Neural cell (in vitro differentiated cells): Measurements from ENCODE around the gene COL20A1.

Experiments used
- CTCF ChIP-seq: fragments of 450-650 bp; IDR thresholded peaks from 2 replicates; pipeline ENCODE4 v1.5.1; 2014; ENCODE audit warnings: antibody characterized with exemption, mild to moderate bottlenecking, moderate library complexity; ENCODE audit not compliant: poor library complexity, severe bottlenecking
- EZH2 ChIP-seq: fragments of 200-600, 300-800 bp; shearing (Covaris generic), sonication (generic); IDR thresholded peaks from 2 replicates; pipeline ENCODE4 v1.6.1; 2014; ENCODE audit warnings: antibody characterized with exemption, low read length, borderline replicate concordance, mild to moderate bottlenecking; ENCODE audit not compliant: insufficient read depth, poor library complexity, severe bottlenecking
- RAD21 ChIP-seq: fragments of 450-650 bp; conservative IDR thresholded peaks from 2 replicates; pipeline ENCODE4 v1.6.1; 2014; ENCODE audit warnings: antibody characterized with exemption, mild to moderate bottlenecking, moderate library complexity
- TAF1 ChIP-seq: IDR thresholded peaks from 2 replicates; pipeline ENCODE4 v1.6.1; 2012; ENCODE audit warnings: low read depth

- TF ChIP-seq CTCF (no peak), RAD21 (no peak), EZH2 (no peak), TAF1 (no peak)
Measured at GRCh38 chr20:63287697-63288580, 5.0 kb upstream of the COL20A1 start.
